ENCODE measurements around the gene ODAD3.
"Not testable (repeated sequence)": the region's sequence is repeated elsewhere in the genome, so short reads cannot be mapped to it uniquely, and the experiment has no call there.

The ODAD3 gene

DNA sequence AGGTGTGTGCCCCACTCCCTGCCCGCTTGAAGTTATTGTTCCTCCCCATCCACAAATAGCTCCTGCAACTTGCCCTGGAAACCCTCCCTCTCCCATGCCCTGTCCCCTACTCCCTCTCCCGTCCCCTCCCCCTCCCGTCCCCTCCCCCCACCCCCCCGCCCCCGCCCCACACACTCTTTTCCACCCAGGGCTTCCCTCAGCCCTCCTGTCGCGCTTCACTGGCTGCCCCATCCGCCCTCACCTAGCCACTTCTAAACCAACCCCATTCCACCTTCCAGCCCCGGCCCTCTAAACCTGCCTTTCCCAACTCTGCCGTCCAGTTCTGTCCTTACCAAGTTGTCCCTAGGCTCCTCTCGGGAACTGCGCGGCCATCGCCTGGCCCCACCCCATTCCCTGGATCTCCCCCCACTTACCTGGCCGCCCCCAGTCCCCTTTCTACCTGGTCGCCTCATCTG lies 16.8 kb downstream of the ODAD3 start:
- H3K4me3 ChIP-seq (ENCODE audit: low read length), result no peak overlapping the region
- no peak for TF ChIP-seq ZNF274 (IDR thresholded peaks at IDR 0.05; ENCODE audit: low read depth, low read length)

GRCh38 chr19:11416346-11417052 lies 18.4 kb downstream of the ODAD3 start:
- H3K4me3 ChIP-seq (ENCODE audit: low read length), result no peak overlapping the region
- no peak for TF ChIP-seq ZNF274 (IDR thresholded peaks at IDR 0.05; ENCODE audit: low read depth, low read length)

DNA sequence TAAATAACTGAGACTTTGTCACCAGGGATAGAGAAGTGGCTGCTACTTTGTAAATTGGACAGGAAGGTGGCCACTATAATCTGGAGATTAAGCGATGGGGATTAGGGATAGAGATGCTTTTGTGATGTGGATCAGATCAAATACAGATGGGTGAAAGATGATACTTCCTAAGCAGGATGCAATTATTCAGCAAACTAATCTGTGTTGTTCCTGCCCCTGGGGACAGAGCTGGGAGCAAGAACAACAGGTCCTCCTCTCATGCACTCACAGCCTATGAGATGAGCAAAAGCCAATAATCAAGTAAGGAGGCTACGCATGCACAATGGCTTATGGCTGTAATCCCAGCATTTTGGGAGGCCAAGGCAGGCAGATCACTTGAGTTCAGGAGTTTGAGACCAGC lies 20.4 kb downstream of the ODAD3 start:
- no peak overlapping the region for H3K4me3 ChIP-seq (ENCODE audit: low read length)

GRCh38 chr19:11410682-11411081 lies 24.2 kb downstream of the ODAD3 start:
- H3K4me3 ChIP-seq (ENCODE audit: low read length), result no peak overlapping the region
- no peak for TF ChIP-seq ZNF274 (IDR thresholded peaks at IDR 0.05; ENCODE audit: low read depth, low read length)

More for the DNA sequence above, 20.4 kb downstream of the ODAD3 start:
- TF ChIP-seq ZNF274 (IDR thresholded peaks at IDR 0.05; ENCODE audit: low read depth, low read length), result no peak

DNA sequence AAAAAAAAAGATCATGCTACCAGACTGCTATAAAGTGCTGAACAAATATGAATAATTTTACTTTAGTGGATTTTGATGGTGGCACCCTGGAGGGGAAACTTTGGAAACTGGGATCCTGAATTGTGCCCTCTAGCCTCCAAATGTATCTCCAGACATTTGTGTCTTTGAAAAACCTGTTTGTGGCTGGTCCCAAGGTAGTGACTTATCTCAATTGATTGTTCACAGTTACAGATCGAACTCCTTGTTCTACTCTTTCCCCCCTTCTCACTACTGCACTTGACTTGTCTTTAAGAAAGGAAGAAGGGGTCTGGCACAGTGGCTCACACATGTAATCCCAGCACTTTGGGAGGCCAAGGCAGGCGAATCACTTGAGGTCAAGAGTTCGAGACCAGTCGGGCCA lies 26.3 kb downstream of the ODAD3 start:
- H3K4me3 ChIP-seq (ENCODE audit: low read length), result no peak overlapping the region
- TF ChIP-seq ZNF274 (IDR thresholded peaks at IDR 0.05; ENCODE audit: low read depth, low read length), result no peak

GRCh38 chr19:11406703-11407236 lies 28.2 kb downstream of the ODAD3 start:
- H3K4me3 ChIP-seq (ENCODE audit: low read length), result not testable (repeated sequence)

- H3K4me3 ChIP-seq (ENCODE audit: low read length), result no peak overlapping the region
- TF ChIP-seq ZNF274 (IDR thresholded peaks at IDR 0.05; ENCODE audit: low read depth, low read length), result no peak
These were observed 28.9 kb downstream of the ODAD3 start for GRCh38 chr19:11405846-11406643.

- H3K4me3 ChIP-seq (ENCODE audit: low read length), result no peak overlapping the region
- no peak for TF ChIP-seq ZNF274 (IDR thresholded peaks at IDR 0.05; ENCODE audit: low read depth, low read length)
These were observed 30.2 kb downstream of the ODAD3 start for GRCh38 chr19:11404588-11405222.

DNA sequence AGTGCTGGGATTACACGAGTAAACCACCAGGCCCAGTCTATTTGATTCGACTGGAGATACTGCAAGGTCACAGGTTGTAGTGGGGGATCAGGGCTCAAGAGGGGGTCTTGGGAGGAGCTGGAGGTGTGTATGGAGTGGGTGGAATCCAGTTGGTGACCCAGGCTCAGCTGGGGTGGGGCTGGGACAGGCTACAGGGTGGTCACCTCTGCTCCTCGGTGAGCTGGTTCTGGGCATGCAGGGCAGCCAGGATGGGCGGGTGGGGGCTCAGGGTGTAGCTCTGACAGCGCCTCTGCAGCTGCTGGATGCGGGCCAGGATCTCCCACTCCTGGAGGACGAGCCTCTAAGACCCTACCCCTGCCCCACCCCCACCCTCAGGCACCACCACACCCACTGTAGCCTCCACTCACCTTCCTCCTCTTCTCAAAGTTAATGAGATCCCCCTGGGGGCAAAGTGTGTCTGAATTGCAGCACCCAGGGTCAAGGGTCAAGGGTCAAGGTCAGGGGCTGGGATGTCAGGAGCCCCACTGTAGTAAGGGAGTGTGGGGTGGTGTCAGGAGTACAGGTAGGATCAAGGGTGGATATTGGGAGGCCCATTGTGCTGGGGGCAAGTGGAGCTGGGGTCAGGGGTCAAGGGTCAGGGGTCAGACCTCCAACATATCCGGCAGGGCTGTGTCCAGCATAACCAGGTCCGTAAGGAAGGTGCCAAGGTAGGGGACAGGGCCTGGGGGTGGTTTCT lies 32.9 kb downstream of the ODAD3 start:
- no peak for TF ChIP-seq ZNF274 (IDR thresholded peaks at IDR 0.05; ENCODE audit: low read depth, low read length)
- H3K4me3 ChIP-seq (ENCODE audit: low read length), result no peak overlapping the region

GRCh38 chr19:11400798-11401197 lies 34.1 kb downstream of the ODAD3 start:
- no peak overlapping the region for H3K4me3 ChIP-seq (ENCODE audit: low read length)
- no peak for TF ChIP-seq ZNF274 (IDR thresholded peaks at IDR 0.05; ENCODE audit: low read depth, low read length)

GRCh38 chr19:11399667-11400066 lies 35.3 kb downstream of the ODAD3 start:
- no peak overlapping the region for H3K4me3 ChIP-seq (ENCODE audit: low read length)
- no peak for TF ChIP-seq ZNF274 (IDR thresholded peaks at IDR 0.05; ENCODE audit: low read depth, low read length)

- no peak for TF ChIP-seq ZNF274 (IDR thresholded peaks at IDR 0.05; ENCODE audit: low read depth, low read length)
- no peak overlapping the region for H3K4me3 ChIP-seq (ENCODE audit: low read length)
These were observed 37.8 kb downstream of the ODAD3 start for GRCh38 chr19:11397089-11397610.

GRCh38 chr19:11390933-11391680 lies 43.8 kb downstream of the ODAD3 start:
- no peak for TF ChIP-seq ZNF274 (IDR thresholded peaks at IDR 0.05; ENCODE audit: low read depth, low read length)
- H3K4me3 ChIP-seq (ENCODE audit: low read length), result no peak overlapping the region

Data from GM08714 (cell line).